Activated CD8-positive, alpha-beta T cell treated with anti-CD3 and anti-CD28 coated beads for 36 hours (primary cell): Measurements from ENCODE around the gene AHI1. TPM values are rescaled to one million over a fixed set of nuclear protein-coding genes. Genes with fewer than 3 reads are reported as not detected.
A peak's percentile ranks its signal among the peaks of the same experiment; 100 is the strongest.
"Not testable (repeated sequence)": the region's sequence is repeated elsewhere in the genome, so short reads cannot be mapped to it uniquely, and the experiment has no call there.

Source experiments
- ATAC-seq: fragments of 200-7000 bp; cut with Tn5 transposase; one replicate; pipeline ENCODE4 v1.10.0; 2021; ENCODE audit warnings: mild to moderate bottlenecking, moderate library complexity
- CTCF ChIA-PET: fragments of 350-600 bp; sonication (Branson Sonifier 250); formaldehyde crosslinking; loops from one replicate; lab custom pipeline; 2021; ENCODE audit warnings: antibody characterized with exemption; lab: Charles Lee
- POLR2A ChIA-PET: fragments of 350-600 bp; sonication (Branson Sonifier 250); formaldehyde crosslinking; loops from one replicate; lab custom pipeline; 2021; ENCODE audit warnings: antibody characterized with exemption; lab: Charles Lee
- DNase-seq: peaks from one replicate; pipeline ENCODE4 v3.0.0-alpha.2; 2020
- H3K27ac Mint-ChIP-seq: one replicate; pipeline ENCODE4 v1.8.0; 2021; ENCODE audit warnings: mild to moderate bottlenecking, mixed read lengths
- H3K27me3 Mint-ChIP-seq: one replicate; pipeline ENCODE4 v1.8.0; 2021; ENCODE audit warnings: mixed read lengths
- H3K36me3 Mint-ChIP-seq: one replicate; pipeline ENCODE4 v1.8.0; 2021; ENCODE audit warnings: low read depth, mixed read lengths
- H3K4me1 Mint-ChIP-seq: one replicate; pipeline ENCODE4 v1.8.0; 2021; ENCODE audit warnings: low read depth, mixed read lengths
- H3K4me3 Mint-ChIP-seq: one replicate; pipeline ENCODE4 v1.8.0; 2021; ENCODE audit warnings: mild to moderate bottlenecking, moderate library complexity, mixed read lengths
- H3K9me3 Mint-ChIP-seq: one replicate; pipeline ENCODE4 v1.8.0; 2021; ENCODE audit warnings: mixed read lengths
- intact Hi-C: fragments of 100-400 bp; cut with micrococcal nuclease; formaldehyde crosslinking; loops from one replicate; pipeline ENCODE4 v1.10.0; 2022
- total RNA-seq, 2 experiments: library from RNA; stranded (reverse); gene quantifications; one replicate each; pipeline ENCODE4 v1.2.3, GENCODE V29; 2021
- TF ChIP-seq, protein P1 (sequence below): fragments of 200-600 bp; IDR thresholded peaks from one replicate; pipeline ENCODE4 v1.8.0; 2022; ENCODE audit warnings: antibody characterized with exemption, mild to moderate bottlenecking

AHI1 gene
- total RNA-seq, 2 experiments from 2014 or later, result 32.1 to 33.3 TPM

DNA sequence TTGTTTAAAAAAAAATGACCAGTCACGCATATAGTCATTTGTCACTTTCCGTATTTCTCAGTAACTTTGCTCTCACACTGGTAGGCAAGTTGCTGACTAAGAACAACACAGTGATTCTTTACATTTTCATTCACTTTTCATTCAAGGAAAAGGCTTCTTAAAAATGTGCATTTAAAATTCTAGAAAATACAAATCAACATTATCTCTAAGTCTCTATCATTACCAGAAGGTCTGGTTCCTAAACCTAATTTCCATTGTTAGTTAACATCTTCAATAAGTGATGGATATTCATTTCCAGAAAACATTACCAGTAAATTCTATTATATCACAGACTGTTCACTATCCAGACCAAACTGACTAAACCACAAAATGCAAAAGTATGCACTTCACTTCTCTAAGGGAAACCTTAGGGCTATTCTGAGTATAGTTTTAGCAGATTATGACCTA is 115.3 kb downstream of the AHI1 start:
- POLR2A ChIA-PET, result interaction anchor here (0.7 kb wide), 1 partner anchor 138 kb away, joined by 3 read pairs; no protein-coding TSS in a partner anchor

GRCh38 chr6:135380793-135381192 is 116.7 kb downstream of the AHI1 start:
- Mint-ChIP-seq H3K36me3 (no peaks in the 10 kb centered on the region), H3K4me1 (no peaks in the 10 kb centered on the region), H3K9me3 (no peaks in the 10 kb centered on the region), H3K4me3 (no peak overlapping the region), H3K27ac (no peak overlapping the region), H3K27me3 (no peaks in the 10 kb centered on the region)
- TF ChIP-seq, protein P1, sequence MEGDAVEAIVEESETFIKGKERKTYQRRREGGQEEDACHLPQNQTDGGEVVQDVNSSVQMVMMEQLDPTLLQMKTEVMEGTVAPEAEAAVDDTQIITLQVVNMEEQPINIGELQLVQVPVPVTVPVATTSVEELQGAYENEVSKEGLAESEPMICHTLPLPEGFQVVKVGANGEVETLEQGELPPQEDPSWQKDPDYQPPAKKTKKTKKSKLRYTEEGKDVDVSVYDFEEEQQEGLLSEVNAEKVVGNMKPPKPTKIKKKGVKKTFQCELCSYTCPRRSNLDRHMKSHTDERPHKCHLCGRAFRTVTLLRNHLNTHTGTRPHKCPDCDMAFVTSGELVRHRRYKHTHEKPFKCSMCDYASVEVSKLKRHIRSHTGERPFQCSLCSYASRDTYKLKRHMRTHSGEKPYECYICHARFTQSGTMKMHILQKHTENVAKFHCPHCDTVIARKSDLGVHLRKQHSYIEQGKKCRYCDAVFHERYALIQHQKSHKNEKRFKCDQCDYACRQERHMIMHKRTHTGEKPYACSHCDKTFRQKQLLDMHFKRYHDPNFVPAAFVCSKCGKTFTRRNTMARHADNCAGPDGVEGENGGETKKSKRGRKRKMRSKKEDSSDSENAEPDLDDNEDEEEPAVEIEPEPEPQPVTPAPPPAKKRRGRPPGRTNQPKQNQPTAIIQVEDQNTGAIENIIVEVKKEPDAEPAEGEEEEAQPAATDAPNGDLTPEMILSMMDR, result no peak
- POLR2A ChIA-PET, result no interaction called here
- ATAC-seq (no peak), DNase-seq (no peak)
- CTCF ChIA-PET, result interaction anchor here (0.8 kb wide), 1 partner anchor 35 kb away, joined by 3 read pairs; no protein-coding TSS in a partner anchor
- intact Hi-C loops, result no loop called here

More for the DNA sequence above, 115.3 kb downstream of the AHI1 start:
- CTCF ChIA-PET, result no interaction called here
- H3K4me3 Mint-ChIP-seq, result no peak overlapping the region
- H3K36me3 Mint-ChIP-seq, result no peaks in the 10 kb centered on the region
- TF ChIP-seq, protein P1, result no peak
- no peaks in the 10 kb centered on the region for H3K9me3 Mint-ChIP-seq
- DNase-seq (no peak), ATAC-seq (peak; percentile 60)
- H3K4me1 Mint-ChIP-seq, result no peaks in the 10 kb centered on the region
- no peaks in the 10 kb centered on the region for H3K27me3 Mint-ChIP-seq
- no peak overlapping the region for H3K27ac Mint-ChIP-seq
- intact Hi-C loops, result no loop called here

DNA sequence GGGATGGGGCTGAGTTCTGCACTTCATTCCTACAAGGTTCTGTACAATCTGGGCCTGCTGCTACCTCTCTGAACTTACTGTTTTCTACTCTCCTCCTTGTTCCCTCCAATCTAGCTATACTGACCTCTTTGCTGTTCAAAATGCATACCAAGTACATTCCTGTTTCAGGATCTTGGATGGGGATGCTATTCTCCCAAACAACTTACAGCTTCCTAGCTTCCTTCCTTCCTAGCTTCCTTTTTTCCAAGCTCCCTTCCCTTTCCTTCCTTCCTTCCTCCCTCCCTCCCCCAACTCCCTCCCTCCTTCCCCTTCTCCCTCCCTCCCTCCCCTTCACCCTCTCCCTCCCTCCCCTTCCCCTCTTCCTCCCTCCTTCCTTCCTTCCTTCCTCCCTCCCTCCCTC is 117.9 kb downstream of the AHI1 start:
- Mint-ChIP-seq H3K4me1 (no peaks in the 10 kb centered on the region), H3K36me3 (no peaks in the 10 kb centered on the region), H3K27ac (no peak overlapping the region), H3K9me3 (no peaks in the 10 kb centered on the region), H3K4me3 (no peak overlapping the region), H3K27me3 (no peaks in the 10 kb centered on the region)
- no peak for DNase-seq
- TF ChIP-seq, protein P1, result no peak
- CTCF ChIA-PET, result no interaction called here
- intact Hi-C loops, result no loop called here
- POLR2A ChIA-PET, result no interaction called here
- ATAC-seq, result no peak

DNA sequence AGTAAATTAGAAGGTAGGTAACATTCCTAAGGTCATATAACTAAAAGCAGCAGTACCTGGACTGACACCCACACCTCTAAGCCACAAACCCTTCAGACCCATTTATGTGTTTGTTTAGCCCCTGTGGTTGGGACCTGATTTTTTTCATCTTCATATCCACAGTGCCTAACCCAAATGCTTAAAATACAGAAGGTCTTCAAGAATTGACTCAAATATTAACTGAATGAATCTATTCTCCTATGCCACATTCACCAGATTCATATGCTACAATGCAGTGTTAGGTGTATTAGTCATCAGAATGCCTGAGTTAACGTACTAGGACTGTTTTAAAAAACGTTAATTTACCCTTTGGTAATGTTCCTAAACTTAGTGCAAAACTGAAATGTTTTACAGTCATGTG is 124.8 kb downstream of the AHI1 start:
- ATAC-seq, result no peak
- POLR2A ChIA-PET, result no interaction called here
- CTCF ChIA-PET, result no interaction called here
- Mint-ChIP-seq H3K27me3 (no peaks in the 10 kb centered on the region), H3K4me1 (no peaks in the 10 kb centered on the region), H3K36me3 (peaks cover 21% of the 10 kb centered on the region), H3K27ac (no peak overlapping the region), H3K4me3 (no peak overlapping the region), H3K9me3 (peaks cover 10% of the 10 kb centered on the region)
- no peak for DNase-seq
- TF ChIP-seq, protein P1, result no peak
- intact Hi-C loops, result no loop called here

DNA sequence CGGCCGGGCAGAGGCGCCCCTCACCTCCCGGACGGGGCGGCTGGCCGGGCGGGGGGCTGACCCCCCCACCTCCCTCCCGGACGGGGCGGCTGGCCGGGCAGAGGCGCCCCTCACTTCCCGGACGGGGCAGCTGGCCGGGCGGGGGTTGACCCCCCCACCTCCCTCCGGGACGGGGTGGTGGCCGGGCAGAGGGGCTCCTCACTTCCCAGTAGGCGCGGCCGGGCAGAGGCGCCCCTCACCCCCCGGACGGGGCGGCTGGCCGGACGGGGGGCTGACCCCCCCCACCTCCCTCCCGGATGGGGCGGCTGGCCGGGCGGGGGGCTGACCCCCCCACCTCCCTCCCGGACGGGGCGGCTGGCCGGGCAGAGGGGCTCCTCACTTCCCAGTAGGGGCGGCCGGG is 133.9 kb downstream of the AHI1 start:
- H3K4me3 Mint-ChIP-seq, H3K27me3 Mint-ChIP-seq, H3K27ac Mint-ChIP-seq, POLR2A ChIA-PET, CTCF ChIA-PET, intact Hi-C loops, DNase-seq, H3K4me1 Mint-ChIP-seq, ATAC-seq: not testable (repeated sequence)
- H3K9me3 Mint-ChIP-seq, result peaks cover 23% of the 10 kb centered on the region
- H3K36me3 Mint-ChIP-seq, result peaks cover 11% of the 10 kb centered on the region
